GM23338 (cell line): ENCODE results near the gene NBPF1. TPM values are rescaled to one million over a fixed set of nuclear protein-coding genes. Genes with fewer than 3 reads are reported as not detected.
"Not testable (repeated sequence)": the region's sequence is repeated elsewhere in the genome, so short reads cannot be mapped to it uniquely, and the experiment has no call there.

ENCODE experiments used
- ATAC-seq: fragments of 200-7000 bp; cut with Tn5 transposase; 3 replicates; pipeline ENCODE4 v1.9.1; 2020
- DNase-seq: peaks from one replicate; pipeline ENCODE4 v3.0.0-alpha.2; 2015; ENCODE audit warnings: low spot score
- H2AFZ ChIP-seq: fragments of 200-600 bp; sonication (generic); 2 replicates; pipeline ENCODE4 v1.8.0; 2016; ENCODE audit warnings: antibody characterized with exemption, mild to moderate bottlenecking, moderate library complexity
- H3F3A ChIP-seq: fragments of 200-600 bp; sonication (generic); replicated peaks from 2 replicates; pipeline ENCODE4 v1.8.0; 2017; ENCODE audit warnings: antibody characterized with exemption, mixed run types, low read depth
- H3K27ac ChIP-seq: fragments of 200-600 bp; sonication (generic); 2 replicates; pipeline ENCODE4 v1.6.1; 2016; ENCODE audit warnings: low read depth
- H3K27me3 ChIP-seq: fragments of 200-600 bp; sonication (generic); 2 replicates; pipeline ENCODE4 v1.8.0; 2016; ENCODE audit warnings: mild to moderate bottlenecking, mixed run types, moderate library complexity; ENCODE audit not compliant: insufficient read depth
- H3K36me3 ChIP-seq: fragments of 200-600 bp; sonication (generic); 2 replicates; pipeline ENCODE4 v1.8.0; 2016; ENCODE audit warnings: mild to moderate bottlenecking; ENCODE audit not compliant: insufficient read depth
- H3K4me1 ChIP-seq: fragments of 200-600 bp; sonication (generic); 2 replicates; pipeline ENCODE4 v1.8.0; 2016; ENCODE audit warnings: mild to moderate bottlenecking, moderate library complexity; ENCODE audit not compliant: insufficient read depth
- H3K4me2 ChIP-seq: fragments of 200-600 bp; sonication (generic); 2 replicates; pipeline ENCODE4 v1.7.1; 2017; ENCODE audit warnings: mixed run types
- H3K4me3 ChIP-seq: fragments of 200-600 bp; sonication (generic); 2 replicates; pipeline ENCODE4 v1.6.1; 2016; ENCODE audit warnings: mixed run types
- H3K79me2 ChIP-seq: fragments of 200-600 bp; sonication (generic); replicated peaks from 2 replicates; pipeline ENCODE4 v1.8.0; 2017; ENCODE audit warnings: mild to moderate bottlenecking; ENCODE audit not compliant: insufficient read depth
- H3K9me2 ChIP-seq: fragments of 200-600 bp; sonication (generic); 2 replicates; pipeline ENCODE4 v1.8.0; 2017; ENCODE audit not compliant: insufficient read depth
- H4K20me1 ChIP-seq: fragments of 200-600 bp; sonication (generic); replicated peaks from 2 replicates; pipeline ENCODE4 v1.8.0; 2017; ENCODE audit warnings: mild to moderate bottlenecking; ENCODE audit not compliant: insufficient read depth
- H3K27ac Mint-ChIP-seq: 2 replicates; pipeline ENCODE4 v1.8.0; 2020; ENCODE audit warnings: inconsistent platforms, mild to moderate bottlenecking, moderate library complexity, mixed read lengths
- H3K27me3 Mint-ChIP-seq: 3 replicates; pipeline ENCODE4 v1.8.0; 2022; ENCODE audit warnings: low read depth, mild to moderate bottlenecking, moderate library complexity, mixed read lengths, inconsistent platforms; ENCODE audit not compliant: insufficient read depth, poor library complexity
- H3K36me3 Mint-ChIP-seq: 3 replicates; pipeline ENCODE4 v1.8.0; 2021; ENCODE audit warnings: low read depth, mild to moderate bottlenecking, inconsistent platforms, moderate library complexity, mixed read lengths
- H3K4me1 Mint-ChIP-seq: 3 replicates; pipeline ENCODE4 v1.8.0; 2020; ENCODE audit warnings: mild to moderate bottlenecking, inconsistent platforms, mixed read lengths
- H3K4me3 Mint-ChIP-seq: 3 replicates; pipeline ENCODE4 v1.8.0; 2021; ENCODE audit warnings: moderate library complexity, mild to moderate bottlenecking, inconsistent platforms, mixed read lengths
- H3K9me3 Mint-ChIP-seq: 3 replicates; pipeline ENCODE4 v1.8.0; 2020; ENCODE audit warnings: moderate library complexity, mild to moderate bottlenecking, inconsistent platforms, mixed read lengths
- polyA plus RNA-seq: library from polyadenylated mRNA; unstranded; fragments of >200 nt; fragmentation: Nextera tagmentation; extraction: Ambion mirVana; gene quantifications from 2 replicates; pipeline ENCODE4 v1.2.1, GENCODE V29; 2016
- total RNA-seq: library from RNA; depleted of rRNA; stranded (reverse); fragments of >200 nt; shearing (Covaris generic); gene quantifications from 2 replicates; pipeline ENCODE4 v1.2.3, GENCODE V29; 2014

Gene NBPF1
- total and polyA plus RNA-seq, 2 experiments from 2014 or later: 9.5 to 11.8 TPM

DNA sequence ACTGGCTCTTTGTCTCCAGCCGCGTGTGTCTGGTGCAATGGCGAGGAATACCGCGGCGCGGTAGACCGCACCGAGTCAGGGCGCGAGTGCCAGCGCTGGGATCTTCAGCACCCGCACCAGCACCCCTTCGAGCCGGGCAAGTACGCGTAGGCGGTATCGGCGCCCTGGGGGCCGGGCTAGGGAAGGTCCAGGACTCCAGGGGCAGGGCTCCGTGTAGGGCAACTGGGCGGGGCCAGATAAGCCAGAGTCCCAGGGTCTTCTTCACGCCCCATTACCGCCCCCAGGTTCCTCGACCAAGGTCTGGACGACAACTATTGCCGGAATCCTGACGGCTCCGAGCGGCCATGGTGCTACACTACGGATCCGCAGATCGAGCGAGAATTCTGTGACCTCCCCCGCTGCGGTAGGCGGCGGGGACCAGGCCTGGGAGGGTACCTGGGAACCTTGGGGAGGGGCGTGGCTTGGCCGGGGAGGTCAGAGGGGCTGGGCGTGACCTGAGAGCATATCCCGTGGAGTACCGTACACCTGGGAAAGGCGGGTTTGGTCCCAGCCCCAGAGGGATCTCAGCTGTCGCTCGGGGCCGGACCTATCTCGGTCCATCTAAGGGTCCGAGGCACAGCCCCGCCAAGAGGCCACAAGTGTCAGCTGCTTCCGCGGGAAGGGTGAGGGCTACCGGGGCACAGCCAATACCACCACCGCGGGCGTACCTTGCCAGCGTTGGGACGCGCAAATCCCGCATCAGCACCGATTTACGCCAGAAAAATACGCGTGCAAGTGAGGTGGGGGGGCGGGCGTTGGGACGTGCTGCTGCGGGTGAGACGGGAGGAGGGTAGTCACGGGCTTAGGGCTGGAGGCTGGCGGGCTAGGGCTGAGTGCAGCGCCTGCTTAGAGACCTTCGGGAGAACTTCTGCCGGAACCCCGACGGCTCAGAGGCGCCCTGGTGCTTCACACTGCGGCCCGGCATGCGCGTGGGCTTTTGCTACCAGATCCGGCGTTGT lies 34.1 kb upstream of the NBPF1 start:
- not testable (repeated sequence) for H3K4me1 Mint-ChIP-seq, H3K9me3 Mint-ChIP-seq, H3K27ac ChIP-seq, H3F3A ChIP-seq, H3K27ac Mint-ChIP-seq, H2AFZ ChIP-seq, DNase-seq, H3K36me3 Mint-ChIP-seq, H4K20me1 ChIP-seq, H3K36me3 ChIP-seq, H3K9me2 ChIP-seq, H3K4me1 ChIP-seq, H3K79me2 ChIP-seq
- Histone ChIP-seq H3K4me2 (peak overlapping the region; percentile 77), H3K27me3 (peaks cover 48% of the 10 kb centered on the region), H3K4me3 (peak overlapping the region; percentile 57)
- ATAC-seq: peak; percentile 66
- Mint-ChIP-seq H3K4me3 (peak overlapping the region; percentile 64; the same call in 2 of the 3 replicates), H3K27me3 (peaks cover 11% of the 10 kb centered on the region)

DNA sequence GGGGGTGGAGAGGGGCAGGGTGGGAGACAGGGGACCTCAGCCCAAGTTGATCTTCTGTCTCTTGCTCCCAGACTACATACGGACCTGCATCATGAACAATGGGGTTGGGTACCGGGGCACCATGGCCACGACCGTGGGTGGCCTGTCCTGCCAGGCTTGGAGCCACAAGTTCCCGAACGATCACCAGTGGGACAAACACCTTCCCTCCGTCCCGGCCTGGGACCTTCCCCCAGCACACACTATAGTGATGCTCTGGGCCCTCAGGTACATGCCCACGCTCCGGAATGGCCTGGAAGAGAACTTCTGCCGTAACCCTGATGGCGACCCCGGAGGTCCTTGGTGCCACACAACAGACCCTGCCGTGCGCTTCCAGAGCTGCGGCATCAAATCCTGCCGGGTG lies 33.4 kb upstream of the NBPF1 start:
- peak; percentile 4 for ATAC-seq
- not testable (repeated sequence) for H3K4me1 Mint-ChIP-seq

DNA sequence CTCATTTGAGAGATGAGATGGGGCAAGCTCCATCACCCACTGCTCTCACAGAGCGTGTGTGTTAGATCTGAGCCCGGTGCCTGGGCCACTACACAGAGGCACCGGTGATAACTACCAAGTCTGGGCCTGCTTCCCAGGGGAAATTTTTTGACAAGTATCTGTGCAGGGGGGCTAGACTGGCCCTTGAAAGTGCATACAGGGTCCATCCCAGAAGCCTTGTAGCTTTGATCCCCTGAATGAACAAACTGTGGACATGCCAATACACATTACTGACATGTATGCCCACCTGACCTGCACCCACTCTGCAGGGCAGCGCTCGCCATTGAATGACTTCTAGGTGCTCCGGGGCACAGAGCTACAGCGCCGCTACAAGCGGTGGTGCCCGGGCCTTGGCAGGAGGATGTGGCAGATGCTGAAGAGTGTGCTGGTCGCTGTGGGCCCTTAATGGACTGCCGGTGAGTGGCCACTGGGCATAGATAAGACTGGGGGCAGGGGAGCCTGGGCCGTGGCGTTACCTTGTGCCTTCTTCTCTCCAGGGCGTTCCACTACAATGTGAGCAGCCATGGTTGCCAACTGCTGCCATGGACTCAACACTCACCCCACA lies 32.8 kb upstream of the NBPF1 start:
- H3K9me2 ChIP-seq, H3F3A ChIP-seq, H3K4me1 Mint-ChIP-seq, H3K4me3 ChIP-seq, H3K9me3 Mint-ChIP-seq, DNase-seq, H3K4me1 ChIP-seq, ATAC-seq, H3K36me3 Mint-ChIP-seq, H2AFZ ChIP-seq, H3K27ac Mint-ChIP-seq, H3K4me2 ChIP-seq, H3K27ac ChIP-seq, H4K20me1 ChIP-seq, H3K36me3 ChIP-seq: not testable (repeated sequence)
- Histone ChIP-seq H3K79me2 (peaks cover 10% of the 10 kb centered on the region), H3K27me3 (peaks cover 43% of the 10 kb centered on the region)
- peaks cover 11% of the 10 kb centered on the region for H3K27me3 Mint-ChIP-seq
- H3K4me3 Mint-ChIP-seq: peak overlapping the region; percentile 38; the same call in 1 of the 3 replicates

More for the DNA sequence above, 33.4 kb upstream of the NBPF1 start:
- H3K27me3 ChIP-seq: peaks cover 47% of the 10 kb centered on the region
- not testable (repeated sequence) for H3K36me3 Mint-ChIP-seq, H3F3A ChIP-seq, H3K27ac Mint-ChIP-seq, H3K9me2 ChIP-seq, H3K4me1 ChIP-seq, H3K4me3 ChIP-seq, H3K27ac ChIP-seq, H3K9me3 Mint-ChIP-seq, H3K4me2 ChIP-seq, H4K20me1 ChIP-seq, DNase-seq, H3K36me3 ChIP-seq, H2AFZ ChIP-seq, H3K79me2 ChIP-seq
- Mint-ChIP-seq H3K4me3 (0 out of 3 replicates have a peak overlapping the region, but pooled peaks have one; percentile 38), H3K27me3 (peaks cover 11% of the 10 kb centered on the region)

DNA sequence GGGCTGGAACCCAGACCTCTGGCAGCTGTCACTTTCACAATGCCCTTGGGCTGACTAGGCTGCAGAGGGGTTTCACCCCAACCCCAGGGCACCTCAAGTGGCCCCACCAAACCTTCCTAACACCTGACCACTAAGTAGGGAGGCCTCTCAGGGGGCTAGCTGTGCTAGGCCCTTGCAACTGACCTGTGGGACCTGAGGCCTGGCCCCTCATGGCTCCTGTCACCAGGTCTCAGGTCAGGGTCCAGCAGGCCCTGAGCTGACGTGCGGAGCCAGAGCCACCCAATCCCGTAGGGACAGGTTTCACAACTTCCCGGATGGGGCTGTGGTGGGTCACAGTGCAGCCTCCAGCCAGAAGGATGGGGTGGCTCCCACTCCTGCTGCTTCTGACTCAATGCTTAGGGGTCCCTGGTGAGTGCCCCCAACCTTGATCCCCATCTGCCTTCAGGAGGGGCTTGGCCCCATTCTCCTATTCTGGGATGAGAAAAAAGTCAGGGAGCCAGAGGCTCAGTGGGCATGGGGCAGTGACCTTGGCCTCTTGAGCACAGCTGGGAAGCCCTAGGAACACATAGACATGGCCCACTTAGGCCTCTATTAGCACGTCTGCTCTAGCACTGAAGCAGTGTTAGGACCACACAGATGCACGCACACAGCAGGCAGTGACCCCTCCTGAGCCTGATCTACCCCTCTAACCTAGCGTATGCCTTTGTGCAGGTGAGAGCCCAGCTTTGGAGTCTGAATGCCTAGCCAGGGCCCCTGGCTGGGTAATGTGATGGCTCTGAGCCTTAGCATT lies 32.1 kb upstream of the NBPF1 start:
- not testable (repeated sequence) for H3K36me3 Mint-ChIP-seq, H3K9me2 ChIP-seq, H4K20me1 ChIP-seq, H2AFZ ChIP-seq, H3K4me1 Mint-ChIP-seq, H3K4me3 Mint-ChIP-seq, H3K9me3 Mint-ChIP-seq, H3F3A ChIP-seq, H3K27ac ChIP-seq, ATAC-seq, H3K27ac Mint-ChIP-seq, H3K4me1 ChIP-seq, DNase-seq, H3K36me3 ChIP-seq
- H3K4me3 ChIP-seq: peak overlapping the region; percentile 96
- peaks cover 13% of the 10 kb centered on the region for H3K79me2 ChIP-seq
- peaks cover 11% of the 10 kb centered on the region for H3K27me3 Mint-ChIP-seq
- peaks cover 43% of the 10 kb centered on the region for H3K27me3 ChIP-seq
- peak overlapping the region; percentile 100 for H3K4me2 ChIP-seq
